DOHH2 (cell line): ENCODE data around the gene ABCA5.

Source experiments
- EZH2phosphoT487 ChIP-seq: fragments of 200-600 bp; sonication (generic); IDR thresholded peaks from 2 replicates; pipeline ENCODE4 v1.6.1; 2017; ENCODE audit warnings: borderline replicate concordance, mild to moderate bottlenecking, antibody characterized with exemption, low read length, moderate library complexity, mixed read lengths
- TF ChIP-seq, protein P1 (sequence below): fragments of 200-600 bp; sonication (generic); IDR thresholded peaks from one replicate; pipeline ENCODE4 v1.5.1; 2014; ENCODE audit warnings: antibody characterized with exemption, mild to moderate bottlenecking, low read depth, low read length; ENCODE audit not compliant: poor library complexity, severe bottlenecking

GRCh38 chr17:69250641-69251040, 76.3 kb downstream of the ABCA5 start:
- TF ChIP-seq, protein P1, sequence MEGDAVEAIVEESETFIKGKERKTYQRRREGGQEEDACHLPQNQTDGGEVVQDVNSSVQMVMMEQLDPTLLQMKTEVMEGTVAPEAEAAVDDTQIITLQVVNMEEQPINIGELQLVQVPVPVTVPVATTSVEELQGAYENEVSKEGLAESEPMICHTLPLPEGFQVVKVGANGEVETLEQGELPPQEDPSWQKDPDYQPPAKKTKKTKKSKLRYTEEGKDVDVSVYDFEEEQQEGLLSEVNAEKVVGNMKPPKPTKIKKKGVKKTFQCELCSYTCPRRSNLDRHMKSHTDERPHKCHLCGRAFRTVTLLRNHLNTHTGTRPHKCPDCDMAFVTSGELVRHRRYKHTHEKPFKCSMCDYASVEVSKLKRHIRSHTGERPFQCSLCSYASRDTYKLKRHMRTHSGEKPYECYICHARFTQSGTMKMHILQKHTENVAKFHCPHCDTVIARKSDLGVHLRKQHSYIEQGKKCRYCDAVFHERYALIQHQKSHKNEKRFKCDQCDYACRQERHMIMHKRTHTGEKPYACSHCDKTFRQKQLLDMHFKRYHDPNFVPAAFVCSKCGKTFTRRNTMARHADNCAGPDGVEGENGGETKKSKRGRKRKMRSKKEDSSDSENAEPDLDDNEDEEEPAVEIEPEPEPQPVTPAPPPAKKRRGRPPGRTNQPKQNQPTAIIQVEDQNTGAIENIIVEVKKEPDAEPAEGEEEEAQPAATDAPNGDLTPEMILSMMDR, result no peak
- TF ChIP-seq EZH2phosphoT487, result no peak
